ENCODE results near the gene RNASEH2B. TPM values are rescaled to one million over a fixed set of nuclear protein-coding genes. Genes with fewer than 3 reads are reported as not detected.

The RNASEH2B gene
- total RNA-seq, 1 experiment from 2014 or later: 33.3 TPM

- TF ChIP-seq USF1 (CRISPR knock-in tag; IDR thresholded peaks at IDR 0.05): no peak
Observed at GRCh38 chr13:50957620-50958019, 48.0 kb downstream of the RNASEH2B start (continued).

- Mint-ChIP-seq H3K9me3 (peaks cover 2% of the 10 kb centered on the region; the same call in 1 of the 2 replicates), H3K4me3 (no peak overlapping the region), H3K27ac (peak overlapping the region; percentile 78; the same call in 1 of the 2 replicates), H3K4me1 (peaks cover 4% of the 10 kb centered on the region), H3K27me3 (ENCODE audit: low read depth) (no peaks in the 10 kb centered on the region), H3K36me3 (no peaks in the 10 kb centered on the region; the same call in none of the 2 replicates)
- no peak for TF ChIP-seq ESRRA (CRISPR knock-in tag; IDR thresholded peaks at IDR 0.05; ENCODE audit: borderline replicate concordance)
- ATAC-seq (peak; percentile 99), DNase-seq (ENCODE audit: low spot score) (peak; percentile 49)
- POLR2A ChIA-PET: no interaction called here
- CTCF ChIA-PET: interaction anchor here (1.1 to 2.5 kb wide), 8 partner anchors 20 to 151 kb away, joined by 3 to 9 read pairs (median 5); no protein-coding TSS in a partner anchor
Observed at GRCh38 chr13:50969691-50970090, 60.1 kb downstream of the RNASEH2B start.

DNA sequence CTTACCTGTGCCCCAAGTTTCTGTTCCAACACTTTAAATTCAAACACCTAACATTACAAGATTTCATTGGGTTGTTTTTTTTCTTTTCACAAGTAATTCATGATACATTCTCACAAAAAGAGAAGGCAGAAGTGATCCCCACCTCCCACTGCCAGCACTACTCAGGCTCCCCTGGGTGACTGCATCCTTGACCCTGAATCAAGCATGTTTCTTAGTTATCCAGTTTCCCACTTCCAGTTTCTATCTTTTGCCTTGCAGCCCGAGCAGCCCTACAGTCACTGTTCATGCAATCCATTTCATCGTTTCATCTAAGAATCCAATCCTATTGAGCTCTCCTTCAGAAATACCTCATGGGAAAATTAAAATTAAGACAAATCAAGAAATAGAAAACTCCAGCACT lies 61.4 kb downstream of the RNASEH2B start:
- Mint-ChIP-seq H3K27me3 (ENCODE audit: low read depth) (no peaks in the 10 kb centered on the region), H3K36me3 (no peaks in the 10 kb centered on the region; the same call in none of the 2 replicates), H3K9me3 (peaks cover 7% of the 10 kb centered on the region; the same call in 1 of the 2 replicates), H3K27ac (no peak overlapping the region), H3K4me1 (peaks cover 4% of the 10 kb centered on the region), H3K4me3 (no peak overlapping the region)
- DNase-seq (ENCODE audit: low spot score) (no peak), ATAC-seq (no peak)
- CTCF ChIA-PET: interaction anchor here (0.6 kb wide), 1 partner anchor 11 kb away, joined by 3 read pairs; no protein-coding TSS in a partner anchor
- no peak for TF ChIP-seq SP1 (CRISPR knock-in tag; conservative IDR thresholded peaks at IDR 0.05)
- TF ChIP-seq, protein P1, sequence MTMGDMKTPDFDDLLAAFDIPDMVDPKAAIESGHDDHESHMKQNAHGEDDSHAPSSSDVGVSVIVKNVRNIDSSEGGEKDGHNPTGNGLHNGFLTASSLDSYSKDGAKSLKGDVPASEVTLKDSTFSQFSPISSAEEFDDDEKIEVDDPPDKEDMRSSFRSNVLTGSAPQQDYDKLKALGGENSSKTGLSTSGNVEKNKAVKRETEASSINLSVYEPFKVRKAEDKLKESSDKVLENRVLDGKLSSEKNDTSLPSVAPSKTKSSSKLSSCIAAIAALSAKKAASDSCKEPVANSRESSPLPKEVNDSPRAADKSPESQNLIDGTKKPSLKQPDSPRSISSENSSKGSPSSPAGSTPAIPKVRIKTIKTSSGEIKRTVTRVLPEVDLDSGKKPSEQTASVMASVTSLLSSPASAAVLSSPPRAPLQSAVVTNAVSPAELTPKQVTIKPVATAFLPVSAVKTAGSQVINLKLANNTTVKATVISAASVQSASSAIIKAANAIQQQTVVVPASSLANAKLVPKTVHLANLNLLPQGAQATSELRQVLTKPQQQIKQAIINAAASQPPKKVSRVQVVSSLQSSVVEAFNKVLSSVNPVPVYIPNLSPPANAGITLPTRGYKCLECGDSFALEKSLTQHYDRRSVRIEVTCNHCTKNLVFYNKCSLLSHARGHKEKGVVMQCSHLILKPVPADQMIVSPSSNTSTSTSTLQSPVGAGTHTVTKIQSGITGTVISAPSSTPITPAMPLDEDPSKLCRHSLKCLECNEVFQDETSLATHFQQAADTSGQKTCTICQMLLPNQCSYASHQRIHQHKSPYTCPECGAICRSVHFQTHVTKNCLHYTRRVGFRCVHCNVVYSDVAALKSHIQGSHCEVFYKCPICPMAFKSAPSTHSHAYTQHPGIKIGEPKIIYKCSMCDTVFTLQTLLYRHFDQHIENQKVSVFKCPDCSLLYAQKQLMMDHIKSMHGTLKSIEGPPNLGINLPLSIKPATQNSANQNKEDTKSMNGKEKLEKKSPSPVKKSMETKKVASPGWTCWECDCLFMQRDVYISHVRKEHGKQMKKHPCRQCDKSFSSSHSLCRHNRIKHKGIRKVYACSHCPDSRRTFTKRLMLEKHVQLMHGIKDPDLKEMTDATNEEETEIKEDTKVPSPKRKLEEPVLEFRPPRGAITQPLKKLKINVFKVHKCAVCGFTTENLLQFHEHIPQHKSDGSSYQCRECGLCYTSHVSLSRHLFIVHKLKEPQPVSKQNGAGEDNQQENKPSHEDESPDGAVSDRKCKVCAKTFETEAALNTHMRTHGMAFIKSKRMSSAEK (CRISPR knock-in tag; IDR thresholded peaks at IDR 0.05; ENCODE audit: borderline replicate concordance): no peak
- TF ChIP-seq ERG (CRISPR knock-in tag; IDR thresholded peaks at IDR 0.05): no peak
- TF ChIP-seq TEAD1 (CRISPR knock-in tag; IDR thresholded peaks at IDR 0.05): no peak
- no peak for TF ChIP-seq E2F1 (CRISPR knock-in tag; IDR thresholded peaks at IDR 0.05)
- POLR2A ChIA-PET: no interaction called here

GRCh38 chr13:50974268-50974667 lies 64.7 kb downstream of the RNASEH2B start:
- Mint-ChIP-seq H3K9me3 (peaks cover 7% of the 10 kb centered on the region; the same call in 1 of the 2 replicates), H3K27me3 (ENCODE audit: low read depth) (no peaks in the 10 kb centered on the region), H3K27ac (no peak overlapping the region), H3K4me1 (peaks cover 4% of the 10 kb centered on the region), H3K4me3 (no peak overlapping the region), H3K36me3 (no peaks in the 10 kb centered on the region; the same call in none of the 2 replicates)
- CTCF ChIA-PET: no interaction called here
- POLR2A ChIA-PET: no interaction called here
- ATAC-seq: no peak
- no peak for DNase-seq (ENCODE audit: low spot score)
- TF ChIP-seq MYBL2 (CRISPR knock-in tag; IDR thresholded peaks at IDR 0.05) (no peak), NR1H2 (CRISPR knock-in tag; IDR thresholded peaks at IDR 0.05) (no peak), ZNF396 (CRISPR knock-in tag; IDR thresholded peaks at IDR 0.05; ENCODE audit: borderline replicate concordance) (no peak), EMX1 (CRISPR knock-in tag; IDR thresholded peaks at IDR 0.05) (no peak), MLX (CRISPR knock-in tag; IDR thresholded peaks at IDR 0.05) (no peak), SOX15 (CRISPR knock-in tag; IDR thresholded peaks at IDR 0.05) (no peak), PREB (CRISPR knock-in tag; IDR thresholded peaks at IDR 0.05; ENCODE audit: borderline replicate concordance) (no peak), GRHL2 (CRISPR knock-in tag; IDR thresholded peaks at IDR 0.05; ENCODE audit: insufficient replicate concordance, severe bottlenecking) (no peak), CDX4 (CRISPR knock-in tag; IDR thresholded peaks at IDR 0.05; ENCODE audit: borderline replicate concordance) (no peak), NR3C1 (CRISPR knock-in tag; conservative IDR thresholded peaks at IDR 0.05; ENCODE audit: low read depth) (no peak), FOXJ3 (CRISPR knock-in tag; IDR thresholded peaks at IDR 0.05; ENCODE audit: borderline replicate concordance) (no peak)
